K562 (cell line): ENCODE measurements around the gene AAK1. TPM values are rescaled to one million over a fixed set of nuclear protein-coding genes. Genes with fewer than 3 reads are reported as not detected.

Source experiments
- ATAC-seq: fragments of 200-7000 bp; cut with Tn5 transposase; 3 replicates; pipeline ENCODE4 v1.9.1; 2020; ENCODE audit warnings: moderate library complexity
- BruUV-seq: library from RNA; stranded (reverse); fragments of 400-500 nt; replicated peaks from 2 replicates; lab custom pipeline; 2021; lab: Mats Ljungman, UMichigan
- CTCF ChIA-PET: fragments of 300-600 bp; formaldehyde crosslinking; extraction: SDS; loops from one replicate; lab custom pipeline; 2021; ENCODE audit warnings: low intra/inter-chr PET ratio; lab: Yijun Ruan, JAX
- POLR2A ChIA-PET: fragments of 300-600, 350-650 bp; sonication (Branson Sonifier 250); formaldehyde crosslinking; extraction: SDS; loops from one replicate; lab custom pipeline; 2021; ENCODE audit warnings: antibody characterized with exemption, inconsistent platforms; lab: Yijun Ruan, JAX
- DNase-seq, 4 experiments: peaks; one replicate each; pipeline versions ENCODE4 v3.0.0 to v3.0.0-alpha.2; 2011 to 2018; ENCODE audit warnings: low spot score in 3 of 4, mixed read lengths in 3 of 4; ENCODE audit errors: extremely low read depth in 1 of 4
- FAIRE-seq: peaks from 2 replicates; lab custom pipeline; 2011; peaks lifted over from hg19 to GRCh38; lab: Jason Lieb, UNC
- H2AFZ ChIP-seq: 2 replicates; pipeline ENCODE4 v1.6.0; 2011; ENCODE audit warnings: low read depth, low read length, control low read depth, inconsistent platforms
- H3K27ac ChIP-seq: fragments of 200-600 bp; 3 replicates; pipeline ENCODE4 v1.8.0; 2011; ENCODE audit warnings: low read depth, mild to moderate bottlenecking, control low read depth, inconsistent platforms, low read length, moderate library complexity, mixed read lengths; ENCODE audit errors: extremely low read depth
- H3K27me3 ChIP-seq, 2 experiments: fragments of 300-600 bp in 1 of 2; 2 replicates in 1 of 2; 3 replicates in 1 of 2; pipeline versions ENCODE4 v1.6.0 to v1.8.0; 2011; ENCODE audit warnings: inconsistent platforms in 2 of 2, low read length in 2 of 2, mild to moderate bottlenecking in 1 of 2, mixed read lengths in 1 of 2, moderate library complexity in 1 of 2; ENCODE audit not compliant: control insufficient read depth in 2 of 2, insufficient read depth in 2 of 2
- H3K36me3 ChIP-seq: fragments of 300-600 bp; 3 replicates; pipeline ENCODE4 v1.8.0; 2011; ENCODE audit warnings: mild to moderate bottlenecking, low read length, inconsistent platforms; ENCODE audit not compliant: control insufficient read depth, insufficient read depth
- H3K4me1 ChIP-seq, 2 experiments: fragments of 200-600 bp in 1 of 2; replicated peaks in 1 of 2; 2 replicates in 1 of 2; 3 replicates in 1 of 2; pipeline versions ENCODE4 v1.5.1 to v1.8.0; 2011; ENCODE audit warnings: inconsistent platforms in 2 of 2, low read length in 2 of 2, mild to moderate bottlenecking in 1 of 2, mixed read lengths in 1 of 2, moderate library complexity in 1 of 2; ENCODE audit not compliant: control insufficient read depth in 2 of 2, insufficient read depth in 2 of 2
- H3K4me2 ChIP-seq: 2 replicates; pipeline ENCODE4 v1.6.1; 2011; ENCODE audit warnings: low read length, control low read depth, inconsistent platforms, mixed read lengths; ENCODE audit not compliant: insufficient read depth
- H3K4me3 ChIP-seq: fragments of 200-600 bp; sonication (generic), shearing (Covaris generic); 2 replicates; pipeline ENCODE4 v1.5.1; 2016; ENCODE audit warnings: control low read depth, inconsistent platforms
- H3K79me2 ChIP-seq: fragments of 200-600 bp; 3 replicates; pipeline ENCODE4 v1.8.0; 2011; ENCODE audit warnings: low read length, inconsistent platforms; ENCODE audit not compliant: control insufficient read depth, insufficient read depth
- H3K9ac ChIP-seq, 2 experiments: 2 replicates each; pipeline versions ENCODE4 v1.6.0 to v1.6.1; 2011; ENCODE audit warnings: low read depth in 2 of 2, low read length in 2 of 2, control low read depth in 1 of 2, inconsistent platforms in 1 of 2, mild to moderate bottlenecking in 1 of 2, mixed read lengths in 1 of 2; ENCODE audit not compliant: insufficient read depth in 1 of 2
- H3K9me1 ChIP-seq: one replicate; pipeline ENCODE4 v1.6.0; 2011; ENCODE audit warnings: inconsistent platforms, mild to moderate bottlenecking, low read length, moderate library complexity; ENCODE audit not compliant: control insufficient read depth, insufficient read depth
- H3K9me3 ChIP-seq: replicated peaks from 2 replicates; pipeline ENCODE4 v1.5.1; 2011; ENCODE audit warnings: low read depth, low read length, inconsistent platforms; ENCODE audit not compliant: control insufficient read depth, insufficient read depth
- H4K20me1 ChIP-seq: replicated peaks from 2 replicates; pipeline ENCODE4 v1.6.1; 2011; ENCODE audit warnings: low read length, inconsistent platforms, mixed read lengths; ENCODE audit not compliant: control insufficient read depth, insufficient read depth
- CBX3 ChIP-seq, 2 experiments: IDR thresholded peaks; 1 replicate in 1 of 2; 2 replicates in 1 of 2; pipeline ENCODE4 v1.6.1; 2012; ENCODE audit warnings: inconsistent platforms in 2 of 2, low read length in 2 of 2, borderline replicate concordance in 1 of 2, control low read depth in 1 of 2
- WGBS: fragments of 100-300 bp; shearing (Covaris generic); methylation state at CpG from one replicate; pipeline ENCODE4 v1.1.6; 2016; ENCODE audit warnings: low coverage, mixed read lengths; ENCODE audit not compliant: insufficient coverage; ENCODE audit errors: missing lambda C conversion rate; 5-methylcytosine and 5-hydroxymethylcytosine counted together
- in situ Hi-C: fragments of 300-500 bp; cut with MboI; formaldehyde crosslinking; loops from 4 replicates; pipeline ENCODE4 v1.15.0; 2018; ENCODE audit warnings: inconsistent platforms, mixed read lengths
- intact Hi-C: fragments of 100-400 bp; cut with micrococcal nuclease; formaldehyde crosslinking; loops from 2 replicates; pipeline ENCODE4 v1.14.2; 2022
- polyA plus RNA-seq, 8 experiments: library from polyadenylated mRNA; depleted of rRNA in 4 of 8; stranded (reverse) in 5 of 8; unstranded in 3 of 8; fragments of >200 nt; fragmentation: Nextera tagmentation in 2 of 8; fragmentation: Illumina TruSeq in 1 of 8; extraction: Ambion mirVana in 2 of 8; extraction: Trizol in 1 of 8; gene quantifications; 2 replicates each; pipeline versions ENCODE4 v1.2.1 to v1.2.3, GENCODE V29; 2011 to 2014; ENCODE audit warnings: inconsistent platforms in 1 of 8, missing spikeins in 1 of 8
- total RNA-seq, 7 experiments: library from RNA; depleted of rRNA in 6 of 7; stranded (reverse); fragments of >200 nt in 6 of 7; fragmentation: Illumina TruSeq in 2 of 7; extraction: Trizol in 2 of 7; gene quantifications; 2 replicates each; pipeline versions ENCODE4 v1.2.1 to v1.2.3, GENCODE V29; 2011 to 2021; ENCODE audit warnings: low replicate concordance in 1 of 7
- TF ChIP-seq, protein P1 (sequence below), 2 experiments: fragments of 450-650 bp; formaldehyde crosslinking in 1 of 2; IDR thresholded peaks; 2 replicates each; pipeline versions ENCODE4 v1.4.0 to v1.6.1; 2014 to 2020; ENCODE audit warnings: mild to moderate bottlenecking in 2 of 2, borderline replicate concordance in 1 of 2, low read depth in 1 of 2
- TF ChIP-seq, protein P2 (sequence below), 3 experiments: fragments of 200-800 bp in 1 of 3; fragments of 250-450 bp in 1 of 3; fragments of 450-650 bp in 1 of 3; sonication (Bioruptor Pico) in 1 of 3; sonication (Bioruptor generic) in 1 of 3; formaldehyde crosslinking in 1 of 3; IDR thresholded peaks; 2 replicates each; pipeline versions ENCODE4 v1.6.1 to v1.8.0; 2016 to 2022; ENCODE audit warnings: mild to moderate bottlenecking in 2 of 3, missing genetic modification characterization in 2 of 3, missing compliant biosample characterization in 1 of 3, moderate library complexity in 1 of 3
- TF ChIP-seq, protein P3 (sequence below), 2 experiments: IDR thresholded peaks in 1 of 2; conservative IDR thresholded peaks in 1 of 2; 2 replicates each; pipeline ENCODE4 v1.6.1; 2016; ENCODE audit warnings: low read depth in 2 of 2, mild to moderate bottlenecking in 1 of 2, missing compliant biosample characterization in 1 of 2, missing genetic modification characterization in 1 of 2, moderate library complexity in 1 of 2

The AAK1 gene
- total and polyA plus RNA-seq, 9 of the 15 experiments (the other 6 are each of a cell fraction or from before 2014, with no cell fraction given), result 0.89 to 17.1 (median 6.0) TPM

DNA sequence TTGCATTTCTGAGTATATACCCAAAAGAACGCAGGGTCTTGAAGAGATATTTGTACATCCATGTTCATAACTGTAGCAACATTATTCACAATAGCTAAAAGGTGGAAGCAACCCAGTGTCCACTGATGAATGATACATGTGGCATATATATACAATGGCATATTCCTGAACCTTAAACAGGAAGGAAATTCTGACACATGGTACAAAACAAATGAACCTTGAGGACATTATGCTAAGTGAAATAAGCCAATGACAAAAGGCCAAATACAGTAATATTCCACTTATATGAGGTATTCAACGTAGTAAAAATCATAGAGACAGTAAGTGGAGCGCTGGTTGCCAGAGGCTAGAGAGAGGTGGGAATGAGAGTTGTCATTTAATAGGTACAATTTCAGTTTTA is 8.1 kb downstream of the AAK1 start:
- Histone ChIP-seq H3K4me3 (no peak overlapping the region), H4K20me1 (no peaks in the 10 kb centered on the region), H3K27me3 (no peaks in the 10 kb centered on the region), H3K27ac (no peak overlapping the region), H2AFZ (no peak overlapping the region), H3K4me1 (peaks cover 0 to 14% of the 10 kb centered on the region in 2 experiments; a peak in 2 of 5 replicates), H3K4me2 (no peak overlapping the region), H3K9ac (no peak overlapping the region), H3K36me3 (no peaks in the 10 kb centered on the region), H3K9me3 (no peaks in the 10 kb centered on the region), H3K79me2 (peaks cover 7% of the 10 kb centered on the region; the same call in 1 of the 3 replicates), H3K9me1 (no peaks in the 10 kb centered on the region)
- ChIA-PET CTCF (no interaction called here), POLR2A (interaction anchor here (1.6 to 7.7 kb wide), 3 partner anchors 10 to 46 kb away, joined by 3 to 70 read pairs (median 25); partner anchors contain the start of gene AAK1)
- ATAC-seq (no peak), DNase-seq (no peak), FAIRE-seq (no peak)
- intact Hi-C loops (no loop called here), in situ Hi-C loops (no loop called here)
- 59% methylated on average over 3 of the region's 3 CpGs for WGBS
- BruUV-seq, result no TSS peak
- TF ChIP-seq, protein P1, sequence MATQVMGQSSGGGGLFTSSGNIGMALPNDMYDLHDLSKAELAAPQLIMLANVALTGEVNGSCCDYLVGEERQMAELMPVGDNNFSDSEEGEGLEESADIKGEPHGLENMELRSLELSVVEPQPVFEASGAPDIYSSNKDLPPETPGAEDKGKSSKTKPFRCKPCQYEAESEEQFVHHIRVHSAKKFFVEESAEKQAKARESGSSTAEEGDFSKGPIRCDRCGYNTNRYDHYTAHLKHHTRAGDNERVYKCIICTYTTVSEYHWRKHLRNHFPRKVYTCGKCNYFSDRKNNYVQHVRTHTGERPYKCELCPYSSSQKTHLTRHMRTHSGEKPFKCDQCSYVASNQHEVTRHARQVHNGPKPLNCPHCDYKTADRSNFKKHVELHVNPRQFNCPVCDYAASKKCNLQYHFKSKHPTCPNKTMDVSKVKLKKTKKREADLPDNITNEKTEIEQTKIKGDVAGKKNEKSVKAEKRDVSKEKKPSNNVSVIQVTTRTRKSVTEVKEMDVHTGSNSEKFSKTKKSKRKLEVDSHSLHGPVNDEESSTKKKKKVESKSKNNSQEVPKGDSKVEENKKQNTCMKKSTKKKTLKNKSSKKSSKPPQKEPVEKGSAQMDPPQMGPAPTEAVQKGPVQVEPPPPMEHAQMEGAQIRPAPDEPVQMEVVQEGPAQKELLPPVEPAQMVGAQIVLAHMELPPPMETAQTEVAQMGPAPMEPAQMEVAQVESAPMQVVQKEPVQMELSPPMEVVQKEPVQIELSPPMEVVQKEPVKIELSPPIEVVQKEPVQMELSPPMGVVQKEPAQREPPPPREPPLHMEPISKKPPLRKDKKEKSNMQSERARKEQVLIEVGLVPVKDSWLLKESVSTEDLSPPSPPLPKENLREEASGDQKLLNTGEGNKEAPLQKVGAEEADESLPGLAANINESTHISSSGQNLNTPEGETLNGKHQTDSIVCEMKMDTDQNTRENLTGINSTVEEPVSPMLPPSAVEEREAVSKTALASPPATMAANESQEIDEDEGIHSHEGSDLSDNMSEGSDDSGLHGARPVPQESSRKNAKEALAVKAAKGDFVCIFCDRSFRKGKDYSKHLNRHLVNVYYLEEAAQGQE (IDR thresholded peaks at IDR 0.05; ENCODE audit: borderline replicate concordance), result no peak
- TF ChIP-seq, protein P1 (CRISPR knock-in tag; IDR thresholded peaks at IDR 0.05; ENCODE audit: low read depth), result no peak
- TF ChIP-seq, protein P2, sequence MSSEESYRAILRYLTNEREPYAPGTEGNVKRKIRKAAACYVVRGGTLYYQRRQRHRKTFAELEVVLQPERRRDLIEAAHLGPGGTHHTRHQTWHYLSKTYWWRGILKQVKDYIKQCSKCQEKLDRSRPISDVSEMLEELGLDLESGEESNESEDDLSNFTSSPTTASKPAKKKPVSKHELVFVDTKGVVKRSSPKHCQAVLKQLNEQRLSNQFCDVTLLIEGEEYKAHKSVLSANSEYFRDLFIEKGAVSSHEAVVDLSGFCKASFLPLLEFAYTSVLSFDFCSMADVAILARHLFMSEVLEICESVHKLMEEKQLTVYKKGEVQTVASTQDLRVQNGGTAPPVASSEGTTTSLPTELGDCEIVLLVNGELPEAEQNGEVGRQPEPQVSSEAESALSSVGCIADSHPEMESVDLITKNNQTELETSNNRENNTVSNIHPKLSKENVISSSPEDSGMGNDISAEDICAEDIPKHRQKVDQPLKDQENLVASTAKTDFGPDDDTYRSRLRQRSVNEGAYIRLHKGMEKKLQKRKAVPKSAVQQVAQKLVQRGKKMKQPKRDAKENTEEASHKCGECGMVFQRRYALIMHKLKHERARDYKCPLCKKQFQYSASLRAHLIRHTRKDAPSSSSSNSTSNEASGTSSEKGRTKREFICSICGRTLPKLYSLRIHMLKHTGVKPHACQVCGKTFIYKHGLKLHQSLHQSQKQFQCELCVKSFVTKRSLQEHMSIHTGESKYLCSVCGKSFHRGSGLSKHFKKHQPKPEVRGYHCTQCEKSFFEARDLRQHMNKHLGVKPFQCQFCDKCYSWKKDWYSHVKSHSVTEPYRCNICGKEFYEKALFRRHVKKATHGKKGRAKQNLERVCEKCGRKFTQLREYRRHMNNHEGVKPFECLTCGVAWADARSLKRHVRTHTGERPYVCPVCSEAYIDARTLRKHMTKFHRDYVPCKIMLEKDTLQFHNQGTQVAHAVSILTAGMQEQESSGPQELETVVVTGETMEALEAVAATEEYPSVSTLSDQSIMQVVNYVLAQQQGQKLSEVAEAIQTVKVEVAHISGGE (CRISPR knock-in tag; IDR thresholded peaks at IDR 0.05), result no peak
- TF ChIP-seq, protein P3, sequence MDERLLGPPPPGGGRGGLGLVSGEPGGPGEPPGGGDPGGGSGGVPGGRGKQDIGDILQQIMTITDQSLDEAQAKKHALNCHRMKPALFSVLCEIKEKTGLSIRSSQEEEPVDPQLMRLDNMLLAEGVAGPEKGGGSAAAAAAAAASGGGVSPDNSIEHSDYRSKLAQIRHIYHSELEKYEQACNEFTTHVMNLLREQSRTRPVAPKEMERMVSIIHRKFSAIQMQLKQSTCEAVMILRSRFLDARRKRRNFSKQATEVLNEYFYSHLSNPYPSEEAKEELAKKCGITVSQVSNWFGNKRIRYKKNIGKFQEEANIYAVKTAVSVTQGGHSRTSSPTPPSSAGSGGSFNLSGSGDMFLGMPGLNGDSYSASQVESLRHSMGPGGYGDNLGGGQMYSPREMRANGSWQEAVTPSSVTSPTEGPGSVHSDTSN (CRISPR knock-in tag; IDR thresholded peaks at IDR 0.05; ENCODE audit: low read depth), result no peak
- TF ChIP-seq, protein P3 (tag; conservative IDR thresholded peaks at IDR 0.05; ENCODE audit: low read depth), result no peak
- no peak for TF ChIP-seq CBX3 (IDR thresholded peaks at IDR 0.05; ENCODE audit: borderline replicate concordance in 1 of 2, low read length in 2 of 2)
